ENCODE data around the gene UBR1.
"Not testable (repeated sequence)": the region's sequence is repeated elsewhere in the genome, so short reads cannot be mapped to it uniquely, and the experiment has no call there.

UBR1 gene

GRCh38 chr15:43056696-43057095 lies 49.1 kb downstream of the UBR1 start:
- DNase-seq (ENCODE audit: low read depth, low spot score): no peak

GRCh38 chr15:43052860-43053259 lies 53.0 kb downstream of the UBR1 start:
- DNase-seq (ENCODE audit: low read depth, low spot score): no peak

- no peak for DNase-seq (ENCODE audit: low read depth, low spot score)
Measured at GRCh38 chr15:43048935-43049334, 56.9 kb downstream of the UBR1 start.

- DNase-seq (ENCODE audit: low read depth, low spot score): no peak
Measured at GRCh38 chr15:43046484-43046883, 59.4 kb downstream of the UBR1 start.

- DNase-seq (ENCODE audit: low read depth, low spot score): no peak
Measured at GRCh38 chr15:43042885-43043284, 63.0 kb downstream of the UBR1 start.

- DNase-seq (ENCODE audit: low read depth, low spot score): not testable (repeated sequence)
Measured at GRCh38 chr15:43041085-43041484, 64.8 kb downstream of the UBR1 start.

- not testable (repeated sequence) for DNase-seq (ENCODE audit: low read depth, low spot score)
Measured at GRCh38 chr15:43035240-43035639, 70.6 kb downstream of the UBR1 start.

- no peak for DNase-seq (ENCODE audit: low read depth, low spot score)
Measured at GRCh38 chr15:43029476-43029875, 76.4 kb downstream of the UBR1 start.

GRCh38 chr15:43025150-43025549 lies 80.7 kb downstream of the UBR1 start:
- no peak for DNase-seq (ENCODE audit: low read depth, low spot score)

- not testable (repeated sequence) for DNase-seq (ENCODE audit: low read depth, low spot score)
Measured at GRCh38 chr15:43014671-43015070, 91.2 kb downstream of the UBR1 start.

- no peak for DNase-seq (ENCODE audit: low read depth, low spot score)
Measured at GRCh38 chr15:43009206-43009605, 96.6 kb downstream of the UBR1 start.

GRCh38 chr15:43008150-43008549 lies 97.7 kb downstream of the UBR1 start:
- DNase-seq (ENCODE audit: low read depth, low spot score): no peak

- no peak for DNase-seq (ENCODE audit: low read depth, low spot score)
Measured at GRCh38 chr15:43007551-43007950, 98.3 kb downstream of the UBR1 start.

GRCh38 chr15:43006991-43007390 lies 98.8 kb downstream of the UBR1 start:
- no peak for DNase-seq (ENCODE audit: low read depth, low spot score)

- not testable (repeated sequence) for DNase-seq (ENCODE audit: low read depth, low spot score)
Measured at GRCh38 chr15:43004886-43005595, 100.8 kb downstream of the UBR1 start.

GRCh38 chr15:42999201-42999779 lies 106.5 kb downstream of the UBR1 start:
- DNase-seq (ENCODE audit: low read depth, low spot score): no peak

GRCh38 chr15:42996871-42997270 lies 109.0 kb downstream of the UBR1 start:
- DNase-seq (ENCODE audit: low read depth, low spot score): no peak

GRCh38 chr15:42994546-42994945 lies 111.3 kb downstream of the UBR1 start:
- DNase-seq (ENCODE audit: low read depth, low spot score): no peak

GRCh38 chr15:42992626-42993025 lies 113.2 kb downstream of the UBR1 start:
- no peak for DNase-seq (ENCODE audit: low read depth, low spot score)

- DNase-seq (ENCODE audit: low read depth, low spot score): no peak
Measured at GRCh38 chr15:42986693-42987342, 119.0 kb downstream of the UBR1 start.

- no peak for DNase-seq (ENCODE audit: low read depth, low spot score)
Measured at GRCh38 chr15:42984493-42985034, 121.3 kb downstream of the UBR1 start.

GRCh38 chr15:42979113-42979512 lies 126.7 kb downstream of the UBR1 start:
- DNase-seq (ENCODE audit: low read depth, low spot score): not testable (repeated sequence)
